Keratinocyte (primary cell): ENCODE data around the gene RABL6.

Experiments used
- CTCF ChIP-seq, 3 experiments: IDR thresholded peaks in 1 of 3; conservative IDR thresholded peaks in 1 of 3; optimal IDR thresholded peaks in 1 of 3; 2 replicates in 2 of 3; 3 replicates in 1 of 3; pipeline versions ENCODE3 to v1.5.1; 2011; ENCODE audit warnings: low read length in 3 of 3, mild to moderate bottlenecking in 3 of 3, moderate library complexity in 2 of 3, control low read depth in 1 of 3, inconsistent platforms in 1 of 3; ENCODE audit not compliant: insufficient read depth in 2 of 3; ENCODE audit errors: extremely low read depth in 1 of 3
- EZH2 ChIP-seq: IDR thresholded peaks from one replicate; pipeline ENCODE4 v1.6.1; 2012; ENCODE audit warnings: inconsistent platforms, mild to moderate bottlenecking, low read length, moderate library complexity

- TF ChIP-seq CTCF (optimal IDR thresholded peaks at IDR 0.05 in 1 of 3, IDR thresholded peaks at IDR 0.05 in 1 of 3, conservative IDR thresholded peaks at IDR 0.05 in 1 of 3; ENCODE audit: extremely low read depth in 1 of 3, insufficient read depth in 2 of 3, low read length in 3 of 3) (no peak), EZH2 (no peak)
Measured at GRCh38 chr9:136848393-136849037, 40.8 kb downstream of the RABL6 start.
